ENCODE measurements around the gene SLC7A6OS.
A peak's percentile ranks its signal among the peaks of the same experiment; 100 is the strongest.

The SLC7A6OS gene

DNA sequence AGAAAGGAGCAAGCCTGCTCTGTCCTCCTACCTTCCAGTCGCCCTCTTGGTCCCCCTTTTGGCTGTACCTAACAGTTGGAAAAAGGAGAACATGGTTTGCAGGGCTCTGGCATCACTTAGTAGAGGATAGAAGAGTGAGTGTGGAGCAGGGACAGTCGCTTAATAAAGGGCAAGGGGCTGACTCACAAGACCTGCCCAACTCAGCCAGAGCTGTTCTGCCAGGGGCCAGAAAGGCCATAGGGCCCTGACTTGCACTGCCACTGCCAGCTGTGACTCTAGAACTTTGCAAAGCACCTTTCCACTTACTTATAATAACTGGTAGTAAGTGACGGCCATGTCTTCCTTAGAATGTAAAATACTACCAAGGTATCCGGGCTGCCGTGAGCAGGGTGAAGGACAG lies 13.6 kb upstream of the SLC7A6OS start:
- TF ChIP-seq CTCF (IDR thresholded peaks at IDR 0.05; ENCODE audit: low read depth, low read length), result no peak
- in situ Hi-C loops (cut with HindIII; ENCODE audit: low sequenced_read_pairs), result no loop called here
- DNase-seq (ENCODE audit: low read depth, low spot score), result no peak
- no peak overlapping the region for H3K4me3 ChIP-seq (ENCODE audit: low read depth, low read length)

- in situ Hi-C loops (cut with HindIII; ENCODE audit: low sequenced_read_pairs), result no loop called here
- no peak for TF ChIP-seq CTCF (IDR thresholded peaks at IDR 0.05; ENCODE audit: low read depth, low read length)
- no peak overlapping the region for H3K4me3 ChIP-seq (ENCODE audit: low read depth, low read length)
- no peak for DNase-seq (ENCODE audit: low read depth, low spot score)
These were observed 8.6 kb upstream of the SLC7A6OS start for GRCh38 chr16:68319185-68319908.

DNA sequence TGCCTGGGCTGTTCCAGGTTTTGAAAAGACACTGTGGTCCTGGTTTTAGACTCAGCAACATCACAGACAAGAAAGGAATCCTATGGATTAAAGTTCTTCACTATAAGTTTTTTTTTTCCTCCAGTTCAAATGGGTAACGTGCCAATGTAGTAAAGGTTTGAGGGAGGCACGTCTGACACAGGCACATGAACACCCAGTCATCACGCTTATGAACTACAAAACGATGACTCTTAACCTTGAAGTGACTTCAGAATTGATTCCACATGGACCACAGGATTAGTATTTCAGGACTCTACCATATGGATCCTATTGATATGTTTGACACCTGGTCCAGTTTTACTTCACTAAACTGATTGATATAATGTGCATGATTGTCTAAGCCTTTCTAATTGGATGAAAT lies 2.4 kb upstream of the SLC7A6OS start:
- TF ChIP-seq CTCF (IDR thresholded peaks at IDR 0.05; ENCODE audit: low read depth, low read length), result no peak
- no peak overlapping the region for H3K4me3 ChIP-seq (ENCODE audit: low read depth, low read length)
- DNase-seq (ENCODE audit: low read depth, low spot score), result no peak
- in situ Hi-C loops (cut with HindIII; ENCODE audit: low sequenced_read_pairs), result no loop called here

GRCh38 chr16:68310437-68310773 lies 341 bp downstream of the SLC7A6OS start:
- in situ Hi-C loops (cut with HindIII; ENCODE audit: low sequenced_read_pairs), result no loop called here
- no peak for TF ChIP-seq CTCF (IDR thresholded peaks at IDR 0.05; ENCODE audit: low read depth, low read length)
- no peak for DNase-seq (ENCODE audit: low read depth, low spot score)
- H3K4me3 ChIP-seq (ENCODE audit: low read depth, low read length), result peak overlapping the region; percentile 97

- no peak for TF ChIP-seq CTCF (IDR thresholded peaks at IDR 0.05; ENCODE audit: low read depth, low read length)
- DNase-seq (ENCODE audit: low read depth, low spot score), result no peak
- peak overlapping the region; percentile 97 for H3K4me3 ChIP-seq (ENCODE audit: low read depth, low read length)
- in situ Hi-C loops (cut with HindIII; ENCODE audit: low sequenced_read_pairs), result no loop called here
These were observed 947 bp downstream of the SLC7A6OS start for GRCh38 chr16:68309799-68310198.

DNA sequence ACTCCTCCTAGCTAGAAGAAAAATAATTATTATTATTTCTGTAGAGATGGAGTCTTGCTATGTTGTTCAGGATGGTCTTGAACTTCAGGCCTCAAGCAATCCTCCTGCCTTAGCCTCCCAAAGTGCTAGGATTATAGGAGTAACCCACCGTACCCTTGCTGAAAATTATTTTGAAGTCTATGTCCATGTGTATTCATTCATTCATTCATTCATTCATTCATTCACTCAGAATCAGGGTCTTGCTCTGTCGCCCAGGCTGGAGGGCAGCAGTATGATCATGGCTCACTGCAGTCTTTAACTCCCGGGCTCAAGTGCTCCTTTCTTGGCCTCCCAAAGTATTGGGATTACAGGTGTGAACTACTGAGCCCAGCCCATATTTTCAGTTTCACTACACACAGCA lies 4.1 kb downstream of the SLC7A6OS start:
- H3K4me3 ChIP-seq (ENCODE audit: low read depth, low read length), result no peak overlapping the region
- no peak for DNase-seq (ENCODE audit: low read depth, low spot score)
- no peak for TF ChIP-seq CTCF (IDR thresholded peaks at IDR 0.05; ENCODE audit: low read depth, low read length)
- in situ Hi-C loops (cut with HindIII; ENCODE audit: low sequenced_read_pairs), result no loop called here
